Measurements from ENCODE around the gene CCND2. TPM values are rescaled to one million over a fixed set of nuclear protein-coding genes. Genes with fewer than 3 reads are reported as not detected.

Gene CCND2
- total and polyA plus RNA-seq, 2 experiments from 2014 or later: 157 to 250 TPM

DNA sequence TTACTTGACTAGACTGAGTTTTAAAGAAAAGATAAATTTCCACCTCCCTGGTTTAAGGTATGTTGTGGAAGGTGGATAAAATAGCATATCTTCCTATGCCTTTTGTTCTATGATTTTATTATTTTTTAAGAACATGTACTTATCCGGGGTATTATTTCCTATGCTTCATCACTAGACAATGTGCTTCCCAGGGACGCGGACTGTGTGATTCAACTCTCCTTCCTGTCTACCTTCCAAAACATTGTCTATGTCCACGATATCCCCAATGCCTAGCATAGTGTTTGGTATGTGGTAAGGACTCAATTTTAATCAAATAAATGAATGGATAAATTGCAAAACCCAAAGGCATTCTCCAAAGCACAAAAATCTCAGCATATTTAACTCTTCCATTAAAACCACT lies 8.3 kb upstream of the CCND2 start:
- TF ChIP-seq CTCF (IDR thresholded peaks at IDR 0.05; ENCODE audit: poor library complexity) (no peak), EZH2phosphoT487 (IDR thresholded peaks at IDR 0.05; ENCODE audit: low read depth, severe bottlenecking, unreplicated experiment) (no peak), EZH2 (IDR thresholded peaks at IDR 0.05; ENCODE audit: borderline replicate concordance) (no peak)
- Histone ChIP-seq H3K36me3 (replicated peaks; ENCODE audit: insufficient read depth, low read depth) (no peaks in the 10 kb centered on the region), H3K4me3 (no peak overlapping the region), H3K9me3 (ENCODE audit: low read depth) (no peaks in the 10 kb centered on the region), H3K79me2 (no peaks in the 10 kb centered on the region), H4K20me1 (ENCODE audit: insufficient read depth, poor library complexity, severe bottlenecking) (no peaks in the 10 kb centered on the region), H3K27ac (no peak overlapping the region), H3K9me2 (replicated peaks; ENCODE audit: insufficient read depth) (no peaks in the 10 kb centered on the region), H3K4me1 (ENCODE audit: insufficient read depth) (peaks cover 3% of the 10 kb centered on the region), H3K27me3 (peaks cover 29% of the 10 kb centered on the region), H2AFZ (no peak overlapping the region), H3K4me2 (no peak overlapping the region)
- DNase-seq (ENCODE audit: low spot score): no peak
- WGBS (ENCODE audit: low lambda C conversion rate, missing lambda C conversion rate): 85% methylated on average over 4 of the region's 4 CpGs

DNA sequence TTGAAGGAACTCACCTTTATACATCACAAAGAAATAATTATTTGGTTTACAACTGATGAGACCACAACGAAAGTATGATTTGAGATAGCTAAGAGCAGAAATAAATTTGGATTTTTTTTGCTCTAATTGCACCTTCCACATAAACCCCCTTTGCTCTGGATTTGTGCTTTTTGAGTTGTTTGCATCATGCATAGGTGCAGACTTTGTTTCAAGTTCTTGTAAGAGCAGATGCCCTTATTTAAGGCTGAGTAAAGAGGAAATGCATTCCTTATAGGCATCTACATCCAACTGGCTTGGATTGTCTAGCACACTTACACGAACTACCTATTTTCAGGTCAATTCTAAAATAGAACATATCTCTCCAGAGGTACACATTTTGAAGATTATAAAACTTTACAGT lies 6.6 kb upstream of the CCND2 start:
- 80% methylated on average over 2 of the region's 2 CpGs for WGBS (ENCODE audit: low lambda C conversion rate, missing lambda C conversion rate)
- no peak for DNase-seq (ENCODE audit: low spot score)
- no peaks in the 10 kb centered on the region for H3K9me2 ChIP-seq (replicated peaks; ENCODE audit: insufficient read depth)
- no peak overlapping the region for H3K27ac ChIP-seq
- H3K4me3 ChIP-seq: no peak overlapping the region
- H3K27me3 ChIP-seq: peaks cover 29% of the 10 kb centered on the region
- no peaks in the 10 kb centered on the region for H3K9me3 ChIP-seq (ENCODE audit: low read depth)
- no peak overlapping the region for H2AFZ ChIP-seq
- H3K4me1 ChIP-seq (ENCODE audit: insufficient read depth): peaks cover 3% of the 10 kb centered on the region
- TF ChIP-seq EZH2 (IDR thresholded peaks at IDR 0.05; ENCODE audit: borderline replicate concordance) (no peak), EZH2phosphoT487 (IDR thresholded peaks at IDR 0.05; ENCODE audit: low read depth, severe bottlenecking, unreplicated experiment) (no peak), CTCF (IDR thresholded peaks at IDR 0.05; ENCODE audit: poor library complexity) (no peak)
- no peaks in the 10 kb centered on the region for H4K20me1 ChIP-seq (ENCODE audit: insufficient read depth, poor library complexity, severe bottlenecking)
- no peaks in the 10 kb centered on the region for H3K36me3 ChIP-seq (replicated peaks; ENCODE audit: insufficient read depth, low read depth)
- no peaks in the 10 kb centered on the region for H3K79me2 ChIP-seq
- no peak overlapping the region for H3K4me2 ChIP-seq

- H3K9me3 ChIP-seq (ENCODE audit: low read depth): no peaks in the 10 kb centered on the region
- peaks cover 29% of the 10 kb centered on the region for H3K27me3 ChIP-seq
- H3K36me3 ChIP-seq (replicated peaks; ENCODE audit: insufficient read depth, low read depth): no peaks in the 10 kb centered on the region
- no peak overlapping the region for H2AFZ ChIP-seq
- H3K9me2 ChIP-seq (replicated peaks; ENCODE audit: insufficient read depth): no peaks in the 10 kb centered on the region
- peaks cover 12% of the 10 kb centered on the region for H3K4me1 ChIP-seq (ENCODE audit: insufficient read depth)
- H3K79me2 ChIP-seq: no peaks in the 10 kb centered on the region
- WGBS (ENCODE audit: low lambda C conversion rate, missing lambda C conversion rate): 67% methylated on average over 2 of the region's 2 CpGs
- no peak for DNase-seq (ENCODE audit: low spot score)
- no peak overlapping the region for H3K27ac ChIP-seq
- H3K4me3 ChIP-seq: no peak overlapping the region
- peak overlapping the region; percentile 88 for H3K4me2 ChIP-seq
- no peaks in the 10 kb centered on the region for H4K20me1 ChIP-seq (ENCODE audit: insufficient read depth, poor library complexity, severe bottlenecking)
- TF ChIP-seq EZH2phosphoT487 (IDR thresholded peaks at IDR 0.05; ENCODE audit: low read depth, severe bottlenecking, unreplicated experiment) (no peak), CTCF (IDR thresholded peaks at IDR 0.05; ENCODE audit: poor library complexity) (no peak), EZH2 (IDR thresholded peaks at IDR 0.05; ENCODE audit: borderline replicate concordance) (no peak)
These were observed 5.7 kb upstream of the CCND2 start for GRCh38 chr12:4267704-4268328.

Measured in hepatocyte (in vitro differentiated cells).